Ectodermal cell (in vitro differentiated cells): ENCODE results near the gene KRT222.

Experiments used
- H3K27ac ChIP-seq: 2 replicates; pipeline ENCODE4 v1.7.0; 2013; ENCODE audit warnings: mild to moderate bottlenecking, low read depth, low read length; ENCODE audit not compliant: insufficient read depth, poor library complexity, severe bottlenecking
- H3K27me3 ChIP-seq: 2 replicates; pipeline ENCODE4 v1.7.0; 2013; ENCODE audit warnings: mild to moderate bottlenecking, low read length; ENCODE audit not compliant: insufficient read depth, control insufficient read depth, poor library complexity, severe bottlenecking
- H3K36me3 ChIP-seq: one replicate; pipeline ENCODE4 v1.7.0; 2013; ENCODE audit warnings: low read length; ENCODE audit not compliant: control insufficient read depth, insufficient read depth
- H3K4me1 ChIP-seq: one replicate; pipeline ENCODE4 v1.7.0; 2013; ENCODE audit warnings: low read length; ENCODE audit not compliant: control insufficient read depth, insufficient read depth
- H3K4me3 ChIP-seq: 2 replicates; pipeline ENCODE4 v1.7.0; 2013; ENCODE audit warnings: low read depth, low read length, control low read depth; ENCODE audit not compliant: insufficient read depth
- H3K9me3 ChIP-seq: 2 replicates; pipeline ENCODE4 v1.7.0; 2013; ENCODE audit warnings: mild to moderate bottlenecking, low read length, moderate library complexity; ENCODE audit not compliant: control insufficient read depth
- WGBS, 2 experiments: methylation state at CpG; one replicate each; pipeline ENCODE4 v1.1.7; 2013; ENCODE audit warnings: missing lambda C conversion rate in 2 of 2; 5-methylcytosine and 5-hydroxymethylcytosine counted together

The KRT222 gene

GRCh38 chr17:40663252-40663651, 1.7 kb downstream of the KRT222 start:
- Histone ChIP-seq H3K27me3 (peaks cover 3% of the 10 kb centered on the region), H3K27ac (no peak overlapping the region), H3K4me3 (no peak overlapping the region), H3K4me1 (no peaks in the 10 kb centered on the region), H3K9me3 (no peaks in the 10 kb centered on the region), H3K36me3 (no peaks in the 10 kb centered on the region)
- WGBS, 2 experiments: 80 to 84% methylated on average over 3 of the region's 3 CpGs

- 94 to 95% methylated on average over 6 to 7 of the region's 7 CpGs for WGBS, 2 experiments
- Histone ChIP-seq H3K27me3 (peaks cover under 1% of the 10 kb centered on the region), H3K27ac (no peak overlapping the region), H3K9me3 (no peaks in the 10 kb centered on the region), H3K36me3 (no peaks in the 10 kb centered on the region), H3K4me1 (no peaks in the 10 kb centered on the region), H3K4me3 (no peak overlapping the region)
Measured at GRCh38 chr17:40659911-40660310, 5.1 kb downstream of the KRT222 start.

GRCh38 chr17:40658396-40658795, 6.6 kb downstream of the KRT222 start:
- H3K27ac ChIP-seq: no peak overlapping the region
- no peaks in the 10 kb centered on the region for H3K4me1 ChIP-seq
- no peaks in the 10 kb centered on the region for H3K9me3 ChIP-seq
- H3K4me3 ChIP-seq: no peak overlapping the region
- no peaks in the 10 kb centered on the region for H3K27me3 ChIP-seq
- H3K36me3 ChIP-seq: no peaks in the 10 kb centered on the region

- no peaks in the 10 kb centered on the region for H3K36me3 ChIP-seq
- WGBS, 2 experiments: 89 to 92% methylated on average over 5 of the region's 5 CpGs
Measured at GRCh38 chr17:40651939-40652338, 13.0 kb downstream of the KRT222 start.

DNA sequence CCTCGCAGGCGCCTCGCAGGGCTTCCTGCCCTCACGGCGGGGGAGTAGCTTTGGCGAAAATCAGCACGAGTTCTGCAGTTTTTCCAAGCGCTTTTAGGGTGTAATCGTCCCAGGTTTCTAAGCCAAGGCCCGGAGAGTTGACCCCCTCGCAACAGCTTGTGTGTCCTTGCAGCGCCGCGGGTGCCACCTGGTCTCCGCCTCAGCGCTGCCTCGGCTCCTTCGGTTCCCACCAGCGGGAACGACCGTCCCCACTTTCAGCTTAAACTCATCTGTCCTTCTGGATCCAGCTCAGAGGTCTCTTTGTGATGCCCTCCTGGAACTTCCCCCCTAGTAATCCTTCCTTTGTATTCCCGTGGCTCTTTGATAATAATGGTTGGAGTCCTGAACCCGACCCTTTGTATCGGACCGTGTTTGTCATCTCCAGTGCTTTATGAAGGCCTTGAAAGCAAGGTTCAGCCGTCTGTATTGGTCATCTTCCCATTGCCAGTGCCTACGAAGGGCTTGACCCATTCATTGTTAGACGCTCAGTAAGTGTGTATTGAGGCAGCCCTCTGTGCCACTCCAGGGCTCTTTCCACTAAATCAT, 16.5 kb downstream of the KRT222 start:
- H3K27me3 ChIP-seq: no peaks in the 10 kb centered on the region
- H3K36me3 ChIP-seq: peaks cover 8% of the 10 kb centered on the region
- WGBS, 2 experiments: 4 to 5% methylated on average over 28 of the region's 28 CpGs
- peak overlapping the region; percentile 99 for H3K27ac ChIP-seq
- H3K9me3 ChIP-seq: no peaks in the 10 kb centered on the region
- H3K4me3 ChIP-seq: peak overlapping the region; percentile 89
- H3K4me1 ChIP-seq: peaks cover 7% of the 10 kb centered on the region

More at GRCh38 chr17:40651939-40652338, 13.0 kb downstream of the KRT222 start:
- no peak overlapping the region for H3K4me3 ChIP-seq
- no peak overlapping the region for H3K27ac ChIP-seq
- H3K27me3 ChIP-seq: no peaks in the 10 kb centered on the region
- H3K9me3 ChIP-seq: no peaks in the 10 kb centered on the region
- no peaks in the 10 kb centered on the region for H3K4me1 ChIP-seq

DNA sequence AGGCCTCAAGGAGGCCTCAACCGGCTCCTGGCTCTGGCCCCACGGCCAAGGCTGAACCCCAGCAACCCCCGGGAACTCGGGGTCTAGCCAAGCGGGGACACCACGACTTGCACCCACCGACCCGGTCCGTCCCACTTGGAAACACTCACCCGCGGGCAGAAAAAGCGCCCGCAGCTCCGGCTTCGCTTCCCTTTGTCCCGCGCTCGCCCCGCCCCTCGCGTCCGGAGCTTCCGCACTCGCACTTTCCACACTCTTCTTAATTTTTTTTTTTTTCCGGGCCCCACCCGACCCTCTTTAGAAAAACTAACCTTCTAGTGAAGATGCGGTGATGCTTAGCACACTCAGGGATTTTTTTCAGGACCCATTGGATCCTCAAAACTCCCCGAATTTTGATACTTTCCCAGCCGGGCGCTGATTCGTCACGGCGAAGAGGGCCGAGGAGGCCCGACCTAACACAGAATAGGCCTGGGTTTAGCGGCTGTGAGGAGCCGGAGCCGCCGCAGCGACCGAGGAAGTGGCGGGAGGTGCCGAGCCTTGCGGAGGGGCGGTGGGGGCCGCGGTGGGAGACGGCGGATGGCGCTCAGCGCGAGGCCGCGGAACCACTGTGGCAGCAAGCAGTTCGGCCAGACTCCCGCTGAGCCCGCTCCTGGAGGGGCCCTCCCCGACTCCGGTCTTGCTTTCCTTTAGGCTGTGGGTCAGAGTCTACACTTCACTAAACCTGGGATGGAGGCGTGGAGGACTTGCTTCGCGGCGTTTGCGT, 17.2 kb downstream of the KRT222 start, which contains the start of gene SMARCE1:
SMARCE1 (minus strand) TSS at position 195 of the 760 bp plus-strand sequence. CDS start 2,016 bp downstream, outside the sequence.
- Histone ChIP-seq H3K9me3 (no peaks in the 10 kb centered on the region), H3K4me1 (peaks cover 7% of the 10 kb centered on the region), H3K4me3 (peak within 1 kb of the TSS; percentile 89), H3K27ac (peak within 1 kb of the TSS; percentile 99), H3K27me3 (no peaks in the 10 kb centered on the region), H3K36me3 (peaks cover 13% of the 10 kb centered on the region)
- 0% methylated on average over 64 of the region's 64 CpGs for WGBS, 2 experiments

- Histone ChIP-seq H3K4me1 (peaks cover 7% of the 10 kb centered on the region), H3K27ac (peak overlapping the region; percentile 99)
- WGBS, 2 experiments: 12 to 14% methylated on average over 17 to 18 of the region's 18 CpGs
Measured at GRCh38 chr17:40646791-40647623, 18.0 kb downstream of the KRT222 start.

GRCh38 chr17:40645943-40646342, 19.0 kb downstream of the KRT222 start:
- Histone ChIP-seq H3K27me3 (no peaks in the 10 kb centered on the region), H3K36me3 (peaks cover 28% of the 10 kb centered on the region), H3K4me1 (peaks cover 7% of the 10 kb centered on the region), H3K4me3 (no peak overlapping the region), H3K27ac (no peak overlapping the region), H3K9me3 (no peaks in the 10 kb centered on the region)
- WGBS, 2 experiments: 96% methylated on average over 2 of the region's 2 CpGs

More at GRCh38 chr17:40646791-40647623, 18.0 kb downstream of the KRT222 start:
- Histone ChIP-seq H3K36me3 (peaks cover 19% of the 10 kb centered on the region), H3K9me3 (no peaks in the 10 kb centered on the region), H3K4me3 (peak overlapping the region; percentile 89), H3K27me3 (no peaks in the 10 kb centered on the region)

- H3K27ac ChIP-seq: no peak overlapping the region
- peaks cover 34% of the 10 kb centered on the region for H3K36me3 ChIP-seq
- H3K4me3 ChIP-seq: no peak overlapping the region
- no peaks in the 10 kb centered on the region for H3K9me3 ChIP-seq
- H3K27me3 ChIP-seq: no peaks in the 10 kb centered on the region
- H3K4me1 ChIP-seq: peaks cover 7% of the 10 kb centered on the region
Measured at GRCh38 chr17:40645291-40645690, 19.7 kb downstream of the KRT222 start.

DNA sequence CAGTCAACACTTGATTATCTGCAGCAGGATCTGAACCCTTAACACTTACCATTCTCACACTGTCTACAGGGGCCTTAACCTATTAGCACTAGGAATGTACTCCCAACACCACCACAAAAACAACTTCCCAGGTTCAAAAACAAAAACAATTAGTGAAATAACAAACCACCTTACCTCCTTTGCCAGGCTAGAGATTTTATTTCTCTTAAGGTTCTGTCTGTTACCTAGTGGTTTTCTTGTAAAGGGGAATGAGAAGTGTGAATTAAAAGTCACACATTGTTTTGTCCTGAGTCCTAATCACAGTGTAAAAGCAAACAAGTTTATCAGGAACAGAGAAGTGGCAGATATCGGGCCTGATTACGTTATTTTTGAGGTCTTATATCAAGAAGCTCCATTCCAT, 27.0 kb downstream of the KRT222 start:
- no peak overlapping the region for H3K27ac ChIP-seq

More for the DNA sequence above, 27.0 kb downstream of the KRT222 start:
- Histone ChIP-seq H3K4me3 (no peak overlapping the region), H3K4me1 (no peaks in the 10 kb centered on the region), H3K27me3 (no peaks in the 10 kb centered on the region), H3K36me3 (peaks cover 67% of the 10 kb centered on the region), H3K9me3 (no peaks in the 10 kb centered on the region)
- WGBS, 2 experiments: 98 to 100% methylated on average over 2 of the region's 2 CpGs
